Tibial nerve (tissue), 4 donors: ENCODE data around the gene SLC9A2. TPM values are rescaled to one million over a fixed set of nuclear protein-coding genes. Genes with fewer than 3 reads are reported as not detected.

Source experiments
- DNase-seq, 2 donors: peaks; one replicate each; pipeline ENCODE4 v3.0.0-alpha.2; 2019; ENCODE audit warnings: low spot score in 2 of 2
- H3K27ac ChIP-seq, 4 donors: fragments of 200-600 bp; sonication (generic) in 3 of 4; one replicate each; pipeline ENCODE4 v1.5.1; 2017 to 2019; ENCODE audit warnings: mild to moderate bottlenecking in 1 of 4
- H3K27me3 ChIP-seq, 2 donors: fragments of 200-600 bp; sonication (generic) in 1 of 2; one replicate each; pipeline versions ENCODE4 v1.5.1 to v1.6.0; 2017 to 2019
- H3K36me3 ChIP-seq, 3 donors: fragments of 200-600 bp; sonication (generic); one replicate each; pipeline ENCODE4 v1.5.1; 2018 to 2019
- H3K4me1 ChIP-seq, 4 donors: fragments of 200-600 bp; sonication (generic) in 3 of 4; one replicate each; pipeline ENCODE4 v1.5.1; 2017 to 2019
- H3K4me3 ChIP-seq, 4 donors: fragments of 200-600 bp; sonication (generic) in 3 of 4; one replicate each; pipeline ENCODE4 v1.5.1; 2017 to 2019; ENCODE audit warnings: mild to moderate bottlenecking in 1 of 4, moderate library complexity in 1 of 4
- H3K9me3 ChIP-seq, 4 donors: fragments of 200-600 bp; sonication (generic) in 3 of 4; one replicate each; pipeline ENCODE4 v1.5.1; 2017 to 2019
- EP300 ChIP-seq, 2 donors: sonication (generic); formaldehyde crosslinking; IDR thresholded peaks; one replicate each; pipeline ENCODE4 v1.6.1; 2017; ENCODE audit warnings: antibody characterized with exemption in 2 of 2, mild to moderate bottlenecking in 1 of 2
- POLR2A ChIP-seq, 2 donors: fragments of 450-650 bp; IDR thresholded peaks; one replicate each; pipeline ENCODE4 v1.6.1; 2017; ENCODE audit warnings: antibody characterized with exemption in 2 of 2, mild to moderate bottlenecking in 2 of 2, moderate library complexity in 2 of 2
- WGBS, 2 donors: methylation state at CpG; one replicate each; pipeline ENCODE4 v1.1.5; 2018; 5-methylcytosine and 5-hydroxymethylcytosine counted together
- total RNA-seq, 4 donors: library from RNA; depleted of rRNA; stranded (reverse); fragments of >200 nt; gene quantifications; one replicate each; pipeline ENCODE4 v1.1.0, GENCODE V29; 2016
- TF ChIP-seq, protein P1 (sequence below), 5 experiments: fragments of 200-600 bp in 3 of 5; fragments of 450-650 bp in 2 of 5; sonication (generic) in 3 of 5; IDR thresholded peaks; one replicate each; pipeline ENCODE4 v1.5.1; 2016 to 2019; ENCODE audit warnings: antibody characterized with exemption in 5 of 5, mild to moderate bottlenecking in 3 of 5, moderate library complexity in 2 of 5

The SLC9A2 gene
- total RNA-seq, 4 donors from 2014 or later = under 0.01 TPM; not detected in 3

DNA sequence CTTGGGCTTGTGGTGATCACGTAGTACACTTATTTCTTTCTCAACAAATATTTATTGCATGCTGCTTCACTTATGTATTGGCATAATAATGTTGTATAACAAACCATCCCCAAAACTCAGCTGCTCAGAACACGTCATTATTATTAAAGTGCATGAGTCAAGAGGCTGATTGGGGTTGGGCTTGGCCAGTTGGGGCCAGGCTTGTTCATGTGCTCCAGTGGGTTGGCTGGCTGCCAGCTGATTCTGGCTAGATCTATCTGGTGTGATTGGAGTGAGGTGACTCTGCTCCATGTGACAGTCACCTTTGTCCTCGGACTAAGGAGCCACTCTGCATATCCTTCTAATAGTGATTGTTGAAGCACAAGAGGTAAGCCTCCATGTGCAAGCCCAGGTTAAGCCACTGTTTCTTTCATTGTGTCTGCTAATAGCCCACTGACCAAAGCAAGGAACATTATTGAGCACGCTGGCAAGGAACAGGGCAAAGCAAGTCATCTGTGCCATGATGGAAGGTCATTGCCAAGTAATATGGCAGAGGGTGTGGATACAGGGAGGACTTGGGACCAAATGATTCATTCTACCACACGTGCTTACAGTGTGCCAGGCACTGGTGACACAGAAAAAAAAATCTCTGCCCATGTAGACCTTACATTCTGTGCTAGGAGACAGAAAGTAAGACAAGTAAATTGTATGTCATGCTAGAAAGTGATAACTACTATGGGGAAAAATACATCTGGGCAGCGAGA is 79.2 kb downstream of the SLC9A2 start:
- Histone ChIP-seq H3K27me3 (no peaks in the 10 kb centered on the region), H3K9me3 (no peaks in the 10 kb centered on the region), H3K36me3 (no peaks in the 10 kb centered on the region), H3K4me3 (no peak overlapping the region), H3K27ac (no peak overlapping the region), H3K4me1 (no peaks in the 10 kb centered on the region)
- WGBS, 2 donors = 82 to 85% methylated on average over 6 of the region's 6 CpGs
- no peak for DNase-seq
- TF ChIP-seq, protein P1, sequence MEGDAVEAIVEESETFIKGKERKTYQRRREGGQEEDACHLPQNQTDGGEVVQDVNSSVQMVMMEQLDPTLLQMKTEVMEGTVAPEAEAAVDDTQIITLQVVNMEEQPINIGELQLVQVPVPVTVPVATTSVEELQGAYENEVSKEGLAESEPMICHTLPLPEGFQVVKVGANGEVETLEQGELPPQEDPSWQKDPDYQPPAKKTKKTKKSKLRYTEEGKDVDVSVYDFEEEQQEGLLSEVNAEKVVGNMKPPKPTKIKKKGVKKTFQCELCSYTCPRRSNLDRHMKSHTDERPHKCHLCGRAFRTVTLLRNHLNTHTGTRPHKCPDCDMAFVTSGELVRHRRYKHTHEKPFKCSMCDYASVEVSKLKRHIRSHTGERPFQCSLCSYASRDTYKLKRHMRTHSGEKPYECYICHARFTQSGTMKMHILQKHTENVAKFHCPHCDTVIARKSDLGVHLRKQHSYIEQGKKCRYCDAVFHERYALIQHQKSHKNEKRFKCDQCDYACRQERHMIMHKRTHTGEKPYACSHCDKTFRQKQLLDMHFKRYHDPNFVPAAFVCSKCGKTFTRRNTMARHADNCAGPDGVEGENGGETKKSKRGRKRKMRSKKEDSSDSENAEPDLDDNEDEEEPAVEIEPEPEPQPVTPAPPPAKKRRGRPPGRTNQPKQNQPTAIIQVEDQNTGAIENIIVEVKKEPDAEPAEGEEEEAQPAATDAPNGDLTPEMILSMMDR (IDR thresholded peaks at IDR 0.05) = no peak
- TF ChIP-seq POLR2A (IDR thresholded peaks at IDR 0.05) (no peak), EP300 (IDR thresholded peaks at IDR 0.05) (no peak)

DNA sequence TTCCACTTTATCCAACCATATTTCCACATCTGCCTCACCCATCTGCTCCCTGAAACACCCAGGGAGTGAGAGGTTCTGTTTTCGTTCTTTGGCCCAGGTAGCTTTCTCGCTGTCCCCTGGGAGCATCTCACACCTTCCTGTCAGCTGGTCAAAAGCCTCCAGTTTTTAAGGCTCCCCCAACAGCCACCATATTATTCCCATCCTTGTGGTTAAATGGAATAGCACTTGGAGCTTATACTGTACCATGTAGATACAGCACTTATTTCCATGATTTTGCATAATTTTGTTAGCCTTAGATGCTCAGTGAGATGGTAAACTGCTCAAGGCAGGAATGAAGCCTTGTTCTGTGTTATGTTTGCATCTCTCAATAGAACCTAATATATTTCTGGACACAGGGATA is 84.0 kb downstream of the SLC9A2 start:
- Histone ChIP-seq H3K36me3 (no peaks in the 10 kb centered on the region), H3K4me3 (no peak overlapping the region), H3K27ac (no peak overlapping the region), H3K27me3 (peaks cover 0 to 8% of the 10 kb centered on the region in 2 donors), H3K4me1 (no peaks in the 10 kb centered on the region), H3K9me3 (no peaks in the 10 kb centered on the region)
- DNase-seq = no peak
- TF ChIP-seq EP300 (IDR thresholded peaks at IDR 0.05) (no peak), POLR2A (IDR thresholded peaks at IDR 0.05) (no peak)
- TF ChIP-seq, protein P1 (IDR thresholded peaks at IDR 0.05) = no peak
- 75 to 89% methylated on average over 2 of the region's 2 CpGs for WGBS, 2 donors

DNA sequence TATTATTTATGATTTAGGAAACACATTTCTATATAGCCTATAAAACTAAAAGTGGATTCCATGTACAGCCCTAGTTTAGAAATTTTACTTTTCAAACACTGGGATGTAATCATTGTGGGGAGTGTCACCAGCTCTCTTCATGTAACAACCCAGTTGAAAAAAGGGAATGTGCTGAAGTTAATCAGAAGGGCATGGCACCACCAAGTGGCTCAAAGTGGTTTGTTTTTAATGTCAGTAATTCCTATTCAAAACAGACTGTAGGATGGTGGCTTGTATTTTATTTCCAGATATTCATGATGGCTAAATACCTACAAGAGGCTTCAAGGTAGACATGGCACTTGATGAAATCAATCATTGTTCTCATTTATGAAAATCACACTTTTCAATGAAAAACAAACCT is 84.4 kb downstream of the SLC9A2 start:
- no peaks in the 10 kb centered on the region for H3K4me1 ChIP-seq
- H3K27me3 ChIP-seq = peaks cover 0 to 8% of the 10 kb centered on the region in 2 donors
- H3K4me3 ChIP-seq = no peak overlapping the region
- no peak overlapping the region for H3K27ac ChIP-seq
- no peaks in the 10 kb centered on the region for H3K9me3 ChIP-seq
- no peaks in the 10 kb centered on the region for H3K36me3 ChIP-seq
- no peak for DNase-seq
- TF ChIP-seq EP300 (IDR thresholded peaks at IDR 0.05) = no peak
- TF ChIP-seq, protein P1 (IDR thresholded peaks at IDR 0.05) = no peak
- no peak for TF ChIP-seq POLR2A (IDR thresholded peaks at IDR 0.05)

DNA sequence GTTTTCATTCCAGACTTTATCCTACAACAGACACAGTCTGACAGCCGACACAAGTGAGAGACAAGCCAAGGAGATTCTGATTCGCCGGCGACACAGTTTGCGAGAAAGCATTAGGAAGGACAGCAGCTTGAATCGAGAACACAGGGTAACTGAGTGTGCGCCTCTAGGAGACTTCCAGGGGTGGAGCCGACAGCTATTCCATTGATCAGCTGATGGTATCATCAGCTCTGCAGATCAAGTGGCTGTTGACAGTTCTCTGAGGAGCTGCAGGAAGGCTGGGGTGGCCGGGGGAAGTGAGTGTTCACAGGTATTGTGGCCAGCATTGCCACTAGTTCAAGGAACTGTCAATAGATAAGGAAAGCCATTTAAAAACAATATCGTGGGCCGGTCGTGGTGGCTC is 85.2 kb downstream of the SLC9A2 start:
- no peaks in the 10 kb centered on the region for H3K4me1 ChIP-seq
- peaks cover 0 to 8% of the 10 kb centered on the region in 2 donors for H3K27me3 ChIP-seq
- H3K27ac ChIP-seq = no peak overlapping the region
- no peak for DNase-seq
- TF ChIP-seq POLR2A (IDR thresholded peaks at IDR 0.05) (no peak), EP300 (IDR thresholded peaks at IDR 0.05) (no peak)
- TF ChIP-seq, protein P1 (IDR thresholded peaks at IDR 0.05) = no peak
- H3K4me3 ChIP-seq = no peak overlapping the region
- no peaks in the 10 kb centered on the region for H3K9me3 ChIP-seq
- H3K36me3 ChIP-seq = no peaks in the 10 kb centered on the region
- WGBS, 2 donors = 46 to 65% methylated on average over 12 of the region's 12 CpGs

DNA sequence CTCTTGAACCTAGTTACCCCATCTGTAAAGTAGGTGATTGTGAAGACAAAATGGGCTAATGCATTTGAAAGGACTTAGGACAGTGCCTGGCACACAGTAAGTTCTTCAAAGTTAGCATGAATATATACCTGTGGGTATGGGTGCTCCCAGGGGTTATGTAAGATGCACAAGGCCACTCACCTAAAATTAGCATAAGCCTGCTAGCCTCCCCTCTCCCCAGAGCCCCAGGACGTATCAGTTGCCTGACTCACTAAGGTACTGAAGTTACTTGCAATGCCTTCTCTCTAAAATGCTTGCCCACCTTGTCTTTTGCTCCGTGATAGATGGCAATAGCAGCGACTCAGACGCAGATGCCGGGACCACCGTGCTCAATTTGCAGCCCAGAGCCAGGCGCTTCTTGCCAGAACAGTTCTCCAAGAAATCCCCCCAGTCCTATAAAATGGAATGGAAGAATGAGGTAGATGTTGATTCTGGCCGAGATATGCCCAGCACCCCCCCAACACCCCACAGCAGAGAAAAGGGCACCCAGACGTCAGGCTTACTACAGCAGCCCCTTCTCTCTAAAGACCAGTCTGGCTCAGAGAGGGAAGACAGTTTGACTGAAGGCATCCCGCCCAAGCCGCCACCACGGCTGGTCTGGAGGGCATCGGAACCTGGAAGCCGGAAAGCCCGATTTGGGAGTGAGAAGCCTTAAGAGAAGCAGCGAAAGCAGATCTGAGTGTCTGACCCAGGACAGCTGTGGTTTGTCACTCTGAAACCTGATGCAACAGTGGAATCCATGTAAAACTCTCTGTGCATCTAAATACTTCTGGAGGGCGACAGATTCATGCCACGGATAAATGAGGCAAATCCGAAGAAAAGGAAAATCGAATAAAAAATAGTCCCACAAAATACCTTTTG is 88.7 kb downstream of the SLC9A2 start:
- no peaks in the 10 kb centered on the region for H3K9me3 ChIP-seq
- 87% methylated on average over 20 of the region's 20 CpGs for WGBS, 2 donors
- no peak overlapping the region for H3K4me3 ChIP-seq
- TF ChIP-seq EP300 (IDR thresholded peaks at IDR 0.05) (no peak), POLR2A (IDR thresholded peaks at IDR 0.05) (no peak)
- TF ChIP-seq, protein P1 (IDR thresholded peaks at IDR 0.05) = no peak
- H3K27ac ChIP-seq = no peak overlapping the region
- H3K27me3 ChIP-seq = peaks cover 0 to 8% of the 10 kb centered on the region in 2 donors
- no peaks in the 10 kb centered on the region for H3K4me1 ChIP-seq
- no peak for DNase-seq
- H3K36me3 ChIP-seq = no peaks in the 10 kb centered on the region
